HepG2 (cell line): ENCODE results near the gene LAG3. TPM values are rescaled to one million over a fixed set of nuclear protein-coding genes. Genes with fewer than 3 reads are reported as not detected.
A peak's percentile ranks its signal among the peaks of the same experiment; 100 is the strongest.

Experiments
- ATF4 ChIP-seq, 2 experiments: fragments of 450-650 bp in 1 of 2; sonication (generic) in 1 of 2; formaldehyde crosslinking; IDR thresholded peaks; 2 replicates each; pipeline versions ENCODE4 v1.5.0 to v1.8.0; 2020 to 2022; ENCODE audit warnings: mild to moderate bottlenecking in 1 of 2, missing genetic modification reagents in 1 of 2
- BRD4 ChIP-seq: sonication (generic); formaldehyde crosslinking; IDR thresholded peaks from 2 replicates; pipeline ENCODE4 v1.4.0; 2020; ENCODE audit warnings: missing genetic modification reagents
- CSRNP2 ChIP-seq: sonication (generic); formaldehyde crosslinking; conservative IDR thresholded peaks from 2 replicates; pipeline ENCODE4 v1.8.0; 2022; ENCODE audit warnings: low read depth, missing genetic modification reagents
- GTF2F1 ChIP-seq: fragments of 150-350 bp; IDR thresholded peaks from 2 replicates; pipeline ENCODE4 v1.6.1; 2014; ENCODE audit warnings: low read length
- HNRNPLL ChIP-seq: fragments of 200-400 bp; formaldehyde crosslinking; IDR thresholded peaks from 2 replicates; pipeline ENCODE4 v1.6.1; 2017; ENCODE audit warnings: mild to moderate bottlenecking, low read depth, low read length; ENCODE audit not compliant: poor library complexity, severe bottlenecking
- IRX3 ChIP-seq: sonication (generic); formaldehyde crosslinking; IDR thresholded peaks from 2 replicates; pipeline ENCODE4 v1.8.1; 2023; ENCODE audit warnings: mild to moderate bottlenecking, low read depth, missing genetic modification reagents, borderline replicate concordance
- KLF12 ChIP-seq: sonication (generic); formaldehyde crosslinking; IDR thresholded peaks from 2 replicates; pipeline ENCODE4 v1.4.0; 2020; ENCODE audit warnings: missing genetic modification reagents, borderline replicate concordance
- KMT2A ChIP-seq: sonication (generic); formaldehyde crosslinking; IDR thresholded peaks from 2 replicates; pipeline ENCODE4 v1.4.0; 2020; ENCODE audit warnings: missing genetic modification reagents
- MAF1 ChIP-seq: sonication (generic); formaldehyde crosslinking; IDR thresholded peaks from 2 replicates; pipeline ENCODE4 v1.5.0; 2020; ENCODE audit warnings: missing genetic modification reagents, borderline replicate concordance
- MXI1 ChIP-seq: IDR thresholded peaks from 3 replicates; pipeline ENCODE4 v1.6.1; 2012; ENCODE audit warnings: low read depth, low read length, inconsistent platforms, borderline replicate concordance
- NFKBIZ ChIP-seq: IDR thresholded peaks from 2 replicates; pipeline ENCODE4 v1.6.1; 2018; ENCODE audit warnings: missing genetic modification reagents, missing compliant biosample characterization
- POGZ ChIP-seq: sonication (generic); formaldehyde crosslinking; IDR thresholded peaks from 2 replicates; pipeline ENCODE4 v1.4.0; 2020; ENCODE audit warnings: mild to moderate bottlenecking, missing genetic modification reagents
- RBFOX2 ChIP-seq: fragments of 200-400 bp; formaldehyde crosslinking; IDR thresholded peaks from 2 replicates; pipeline ENCODE4 v1.6.1; 2017; ENCODE audit warnings: low read depth, mild to moderate bottlenecking, low read length
- SALL1 ChIP-seq: sonication (generic); formaldehyde crosslinking; IDR thresholded peaks from 2 replicates; pipeline ENCODE4 v1.8.0; 2022; ENCODE audit warnings: mild to moderate bottlenecking, missing genetic modification reagents
- SATB2 ChIP-seq: sonication (generic); formaldehyde crosslinking; IDR thresholded peaks from 2 replicates; pipeline ENCODE4 v1.5.0; 2020; ENCODE audit warnings: missing genetic modification reagents
- TCF7L2 ChIP-seq: IDR thresholded peaks from 2 replicates; pipeline ENCODE4 v1.6.1; 2011; ENCODE audit warnings: mild to moderate bottlenecking, low read depth, low read length, moderate library complexity
- ZBTB7B ChIP-seq: sonication (generic); formaldehyde crosslinking; IDR thresholded peaks from 2 replicates; pipeline ENCODE4 v1.4.0; 2020; ENCODE audit warnings: missing genetic modification reagents
- ZNF101 ChIP-seq: sonication (generic); formaldehyde crosslinking; IDR thresholded peaks from 2 replicates; pipeline ENCODE4 v1.4.0; 2020; ENCODE audit warnings: mild to moderate bottlenecking, low read depth, missing genetic modification reagents, borderline replicate concordance
- ZNF574 ChIP-seq: sonication (generic); formaldehyde crosslinking; IDR thresholded peaks from 2 replicates; pipeline ENCODE4 v1.4.0; 2020; ENCODE audit warnings: missing genetic modification reagents
- ZNF576 ChIP-seq: sonication (generic); formaldehyde crosslinking; IDR thresholded peaks from 2 replicates; pipeline ENCODE4 v1.4.0; 2020; ENCODE audit warnings: mild to moderate bottlenecking, missing genetic modification reagents
- ZSCAN30 ChIP-seq: sonication (generic); formaldehyde crosslinking; IDR thresholded peaks from 2 replicates; pipeline ENCODE4 v1.5.0; 2020; ENCODE audit warnings: mild to moderate bottlenecking, missing genetic modification reagents
- polyA plus RNA-seq, 8 experiments: library from polyadenylated mRNA; depleted of rRNA in 3 of 8; stranded (reverse) in 7 of 8; unstranded in 1 of 8; fragments of >200 nt; fragmentation: Illumina TruSeq in 4 of 8; extraction: Trizol in 4 of 8; gene quantifications; 2 replicates each; pipeline versions ENCODE4 v1.2.1 to v1.2.3, GENCODE V29; 2011 to 2016; ENCODE audit warnings: low read depth in 4 of 8, missing spikeins in 1 of 8, mixed read lengths in 1 of 8; ENCODE audit not compliant: insufficient read depth in 1 of 8
- total RNA-seq, 5 experiments: library from RNA; depleted of rRNA; stranded (reverse); fragments of >200 nt; fragmentation: Illumina TruSeq; extraction: Trizol; gene quantifications; 2 replicates each; pipeline ENCODE4 v1.2.3, GENCODE V29; 2016; ENCODE audit warnings: low read depth in 1 of 5

The LAG3 gene
- total and polyA plus RNA-seq, 2 of the 13 experiments (the other 11 are each of a cell fraction or from before 2014, with no cell fraction given) = 0.11 to 0.26 TPM

GRCh38 chr12:6766651-6767349 lies 5.5 kb upstream of the LAG3 start (continued):
- no peak for TF ChIP-seq ZSCAN30 (CRISPR knock-in tag)
- peak; percentile 35; the same call in 1 of the 2 replicates for TF ChIP-seq ZNF101
- no peak for TF ChIP-seq ZNF576
- TF ChIP-seq GTF2F1 = no peak
- 0 out of 2 replicates have a peak, but pooled peaks have one; percentile 24 for TF ChIP-seq NFKBIZ (CRISPR knock-in tag)
- TF ChIP-seq BRD4 = no peak
- TF ChIP-seq ZNF574 (CRISPR knock-in tag) = 0 out of 2 replicates have a peak, but pooled peaks have one; percentile 49
- TF ChIP-seq HNRNPLL = peak; percentile 53
- TF ChIP-seq TCF7L2 = no peak
- no peak for TF ChIP-seq KMT2A
- no peak for TF ChIP-seq IRX3
- peak; percentile 55 for TF ChIP-seq SALL1 (CRISPR knock-in tag)
- TF ChIP-seq MXI1 = peak; percentile 47; the same call in 1 of the 3 replicates
- no peak for TF ChIP-seq SATB2 (CRISPR knock-in tag)
- TF ChIP-seq ZBTB7B (CRISPR knock-in tag) = no peak
- TF ChIP-seq KLF12 = no peak
- 0 out of 4 replicates have a peak, but pooled peaks of 1 of the 2 experiments have one; percentile 30 for TF ChIP-seq ATF4 (CRISPR knock-in tag; IDR thresholded peaks at IDR 0.05)
- no peak for TF ChIP-seq MAF1 (CRISPR knock-in tag)
- TF ChIP-seq CSRNP2 (CRISPR knock-in tag) = no peak
- no peak for TF ChIP-seq POGZ (CRISPR knock-in tag)
- TF ChIP-seq RBFOX2 = peak; percentile 73
